ENCODE data around the gene DLGAP1.

- no peak for TF ChIP-seq CTCF (IDR thresholded peaks at IDR 0.05; ENCODE audit: poor library complexity)
- TF ChIP-seq EZH2phosphoT487 (IDR thresholded peaks at IDR 0.05; ENCODE audit: low read depth, severe bottlenecking, unreplicated experiment) = no peak
- no peak for TF ChIP-seq EZH2 (IDR thresholded peaks at IDR 0.05; ENCODE audit: borderline replicate concordance)
These were observed 471.6 kb downstream of the DLGAP1 start for GRCh38 chr18:3983351-3983969.
